K562 (cell line): ENCODE results near the gene RGS14. TPM values are rescaled to one million over a fixed set of nuclear protein-coding genes. Genes with fewer than 3 reads are reported as not detected.

Experiments
- ATF3 ChIP-seq, 2 experiments: fragments of 450-650 bp in 1 of 2; sonication (generic) in 1 of 2; formaldehyde crosslinking in 1 of 2; IDR thresholded peaks in 1 of 2; conservative IDR thresholded peaks in 1 of 2; 2 replicates each; pipeline versions ENCODE4 v1.6.1 to v1.8.1; 2016 to 2023; ENCODE audit warnings: mild to moderate bottlenecking in 2 of 2, moderate library complexity in 2 of 2, inconsistent platforms in 1 of 2, missing genetic modification reagents in 1 of 2
- CTBP1 ChIP-seq: fragments of 450-650 bp; IDR thresholded peaks from 2 replicates; pipeline ENCODE4 v1.6.1; 2016; ENCODE audit warnings: borderline replicate concordance
- EHMT2 ChIP-seq: fragments of 450-650 bp; IDR thresholded peaks from 2 replicates; pipeline ENCODE4 v1.6.1; 2018; ENCODE audit warnings: antibody characterized with exemption
- FOXP1 ChIP-seq: sonication (generic); formaldehyde crosslinking; IDR thresholded peaks from 2 replicates; pipeline ENCODE4 v1.8.0; 2022; ENCODE audit warnings: mild to moderate bottlenecking, missing genetic modification reagents
- FOXP4 ChIP-seq: sonication (generic); formaldehyde crosslinking; IDR thresholded peaks from 2 replicates; pipeline ENCODE4 v1.8.0; 2022; ENCODE audit warnings: mild to moderate bottlenecking, missing genetic modification reagents, borderline replicate concordance
- ID3 ChIP-seq, 2 experiments: fragments of 250-450 bp in 1 of 2; fragments of 450-650 bp in 1 of 2; sonication (Bioruptor Pico) in 1 of 2; IDR thresholded peaks; 2 replicates each; pipeline versions ENCODE4 v1.6.1 to v1.8.0; 2016 to 2021; ENCODE audit warnings: mild to moderate bottlenecking in 2 of 2, moderate library complexity in 2 of 2, missing compliant biosample characterization in 1 of 2, missing genetic modification characterization in 1 of 2
- IRF9 ChIP-seq: fragments of 450-650 bp; IDR thresholded peaks from 2 replicates; pipeline ENCODE4 v1.6.1; 2016; ENCODE audit warnings: missing biosample characterization, missing genetic modification characterization
- MBD1 ChIP-seq: fragments of 250-450 bp; sonication (Bioruptor Pico); IDR thresholded peaks from 2 replicates; pipeline ENCODE4 v1.8.0; 2022; ENCODE audit warnings: inconsistent platforms
- MTA3 ChIP-seq: fragments of 450-650 bp; formaldehyde crosslinking; IDR thresholded peaks from 2 replicates; pipeline ENCODE4 v1.6.1; 2017; ENCODE audit warnings: mild to moderate bottlenecking, borderline replicate concordance
- MYC ChIP-seq, 2 experiments: fragments of 250-450 bp in 1 of 2; sonication (Bioruptor Pico) in 1 of 2; IDR thresholded peaks; 2 replicates each; pipeline versions ENCODE4 v1.5.1 to v1.6.1; 2012 to 2021; ENCODE audit warnings: low read depth in 2 of 2, borderline replicate concordance in 1 of 2, improper control_type of control experiment in 1 of 2, low read length in 1 of 2, mild to moderate bottlenecking in 1 of 2, moderate library complexity in 1 of 2
- NR2C1 ChIP-seq, 2 experiments: fragments of 450-650 bp; IDR thresholded peaks; 2 replicates each; pipeline ENCODE4 v1.6.1; 2017; ENCODE audit warnings: mild to moderate bottlenecking in 2 of 2, antibody characterized with exemption in 1 of 2, inconsistent platforms in 1 of 2, missing compliant biosample characterization in 1 of 2, missing genetic modification characterization in 1 of 2
- POLR2G ChIP-seq: fragments of 200-400 bp; formaldehyde crosslinking; IDR thresholded peaks from 2 replicates; pipeline ENCODE4 v1.6.1; 2017; ENCODE audit warnings: low read depth, mild to moderate bottlenecking, antibody characterized with exemption, low read length, moderate library complexity
- TFAP4 ChIP-seq: sonication (generic); formaldehyde crosslinking; IDR thresholded peaks from 2 replicates; pipeline ENCODE4 v1.8.0; 2022; ENCODE audit warnings: missing genetic modification reagents, mild to moderate bottlenecking, moderate library complexity, borderline replicate concordance
- TRIM24 ChIP-seq, 2 experiments: fragments of 450-650 bp; IDR thresholded peaks; 2 replicates each; pipeline ENCODE4 v1.6.1; 2016
- U2AF2 ChIP-seq: fragments of 200-400 bp; formaldehyde crosslinking; optimal IDR thresholded peaks from 2 replicates; pipeline ENCODE3; 2017; ENCODE audit warnings: low read depth, mild to moderate bottlenecking, low read length
- ZFX ChIP-seq: sonication (generic); formaldehyde crosslinking; IDR thresholded peaks from 2 replicates; pipeline ENCODE4 v1.8.0; 2022; ENCODE audit warnings: mild to moderate bottlenecking, missing genetic modification reagents, moderate library complexity
- ZNF644 ChIP-seq: fragments of 200-800 bp; sonication (Bioruptor generic); IDR thresholded peaks from 2 replicates; pipeline ENCODE4 v1.6.1; 2016; ENCODE audit warnings: low read depth, missing genetic modification characterization, missing compliant biosample characterization
- polyA plus RNA-seq, 8 experiments: library from polyadenylated mRNA; depleted of rRNA in 4 of 8; stranded (reverse) in 5 of 8; unstranded in 3 of 8; fragments of >200 nt; fragmentation: Nextera tagmentation in 2 of 8; fragmentation: Illumina TruSeq in 1 of 8; extraction: Ambion mirVana in 2 of 8; extraction: Trizol in 1 of 8; gene quantifications; 2 replicates each; pipeline versions ENCODE4 v1.2.1 to v1.2.3, GENCODE V29; 2011 to 2014; ENCODE audit warnings: inconsistent platforms in 1 of 8, missing spikeins in 1 of 8
- total RNA-seq, 7 experiments: library from RNA; depleted of rRNA in 6 of 7; stranded (reverse); fragments of >200 nt in 6 of 7; fragmentation: Illumina TruSeq in 2 of 7; extraction: Trizol in 2 of 7; gene quantifications; 2 replicates each; pipeline versions ENCODE4 v1.2.1 to v1.2.3, GENCODE V29; 2011 to 2021; ENCODE audit warnings: low replicate concordance in 1 of 7

Gene RGS14
- total and polyA plus RNA-seq, 9 of the 15 experiments (the other 6 are each of a cell fraction or from before 2014, with no cell fraction given), result 0.28 to 75.9 (median 34.5) TPM

- TF ChIP-seq ATF3 (IDR thresholded peaks at IDR 0.05), result peak; percentile 10; the same call in 1 of the 2 replicates
- no peak for TF ChIP-seq ATF3 (CRISPR knock-in tag; conservative IDR thresholded peaks at IDR 0.05)
- TF ChIP-seq ID3 (CRISPR knock-in tag; IDR thresholded peaks at IDR 0.05), result no peak
- TF ChIP-seq ID3 (tag; IDR thresholded peaks at IDR 0.05), result no peak
- peak; percentile 64 for TF ChIP-seq CTBP1
- TF ChIP-seq ZFX, result peak; percentile 71
- TF ChIP-seq TFAP4 (CRISPR knock-in tag), result peak; percentile 63; the same call in 1 of the 2 replicates
- TF ChIP-seq MTA3, result peak; percentile 67; the same call in 1 of the 2 replicates
- peak; percentile 68 for TF ChIP-seq POLR2G
- TF ChIP-seq FOXP4 (CRISPR knock-in tag), result no peak
- TF ChIP-seq NR2C1 (IDR thresholded peaks at IDR 0.05), result peak; percentile 86
- peak; percentile 86 for TF ChIP-seq NR2C1 (tag; IDR thresholded peaks at IDR 0.05)
- TF ChIP-seq IRF9 (tag), result no peak
- peak; percentile 30 for TF ChIP-seq MYC (IDR thresholded peaks at IDR 0.05; ENCODE audit: low read depth, low read length)
- no peak for TF ChIP-seq MYC (CRISPR knock-in tag; IDR thresholded peaks at IDR 0.05; ENCODE audit: borderline replicate concordance, low read depth)
- no peak for TF ChIP-seq U2AF2
- no peak for TF ChIP-seq MBD1 (CRISPR knock-in tag)
- TF ChIP-seq FOXP1 (CRISPR knock-in tag), result peak; percentile 65; the same call in 1 of the 2 replicates
- TF ChIP-seq EHMT2, result no peak
- 0 out of 4 replicates have a peak, but pooled peaks of 1 of the 2 experiments have one; percentile 16 for TF ChIP-seq TRIM24 (IDR thresholded peaks at IDR 0.05)
- TF ChIP-seq ZNF644 (tag), result no peak
Measured at GRCh38 chr5:177362610-177363507, 5.1 kb downstream of the RGS14 start (continued).
